GM19438 (cell line): ENCODE measurements around the gene GSG1L.
"Not testable (repeated sequence)": the region's sequence is repeated elsewhere in the genome, so short reads cannot be mapped to it uniquely, and the experiment has no call there.

Source experiments
- ATAC-seq: cut with Tn5 transposase; IDR thresholded peaks from one replicate; pipeline ENCODE4 v1.9.1; 2021; ENCODE audit warnings: low read depth; ENCODE audit not compliant: unreplicated experiment

GSG1L gene

GRCh38 chr16:27993587-27993986 is 69.9 kb downstream of the GSG1L start:
- ATAC-seq, result no peak

GRCh38 chr16:27991876-27992275 is 71.6 kb downstream of the GSG1L start:
- ATAC-seq, result no peak

GRCh38 chr16:27985981-27986380 is 77.5 kb downstream of the GSG1L start:
- no peak for ATAC-seq

GRCh38 chr16:27984121-27984520 is 79.4 kb downstream of the GSG1L start:
- ATAC-seq, result no peak

- ATAC-seq, result no peak
These were observed 80.3 kb downstream of the GSG1L start for GRCh38 chr16:27983244-27983643.

GRCh38 chr16:27982184-27982583 is 81.3 kb downstream of the GSG1L start:
- ATAC-seq, result no peak

- no peak for ATAC-seq
These were observed 82.4 kb downstream of the GSG1L start for GRCh38 chr16:27980919-27981700.

GRCh38 chr16:27980076-27980775 is 83.3 kb downstream of the GSG1L start:
- no peak for ATAC-seq

GRCh38 chr16:27979668-27980067 is 83.8 kb downstream of the GSG1L start:
- ATAC-seq, result not testable (repeated sequence)

- ATAC-seq, result no peak
These were observed 84.6 kb downstream of the GSG1L start for GRCh38 chr16:27978876-27979275.

GRCh38 chr16:27977966-27978365 is 85.5 kb downstream of the GSG1L start:
- ATAC-seq, result no peak

- no peak for ATAC-seq
These were observed 86.5 kb downstream of the GSG1L start for GRCh38 chr16:27976990-27977389.

GRCh38 chr16:27974896-27975540 is 88.5 kb downstream of the GSG1L start:
- no peak for ATAC-seq

- no peak for ATAC-seq
These were observed 89.8 kb downstream of the GSG1L start for GRCh38 chr16:27973678-27974077.

GRCh38 chr16:27972500-27972899 is 91.0 kb downstream of the GSG1L start:
- no peak for ATAC-seq

- ATAC-seq, result no peak
These were observed 93.9 kb downstream of the GSG1L start for GRCh38 chr16:27969574-27969973.

GRCh38 chr16:27967169-27967568 is 96.3 kb downstream of the GSG1L start:
- no peak for ATAC-seq

GRCh38 chr16:27966756-27967155 is 96.8 kb downstream of the GSG1L start:
- ATAC-seq, result no peak

- ATAC-seq, result no peak
These were observed 97.7 kb downstream of the GSG1L start for GRCh38 chr16:27965801-27966200.

GRCh38 chr16:27963471-27963965 is 100.0 kb downstream of the GSG1L start:
- ATAC-seq, result no peak

GRCh38 chr16:27962197-27962596 is 101.3 kb downstream of the GSG1L start:
- no peak for ATAC-seq

- ATAC-seq, result no peak
These were observed 102.3 kb downstream of the GSG1L start for GRCh38 chr16:27961296-27961620.
